NCI-H2081 treated with DMSO at 0.1 percent for 48 hours (cell line): ENCODE results near the gene TGM2.

ENCODE experiments used
- DNase-seq: peaks from one replicate; lab custom pipeline; 2025; lab: John Stamatoyannopoulos, UW

TGM2 gene

GRCh38 chr20:38161412-38161774, 3.7 kb downstream of the TGM2 start:
- DNase-seq, result no peak

- no peak for DNase-seq
Observed at GRCh38 chr20:38159957-38160756, 4.9 kb downstream of the TGM2 start.

- DNase-seq, result no peak
Observed at GRCh38 chr20:38159566-38159956, 5.5 kb downstream of the TGM2 start.

- DNase-seq, result no peak
Observed at GRCh38 chr20:38158701-38159351, 6.2 kb downstream of the TGM2 start.

- no peak for DNase-seq
Observed at GRCh38 chr20:38157635-38158495, 7.2 kb downstream of the TGM2 start.

- DNase-seq, result no peak
Observed at GRCh38 chr20:38156888-38157634, 8.0 kb downstream of the TGM2 start.

GRCh38 chr20:38156280-38156679, 8.8 kb downstream of the TGM2 start:
- no peak for DNase-seq

GRCh38 chr20:38155811-38156210, 9.3 kb downstream of the TGM2 start:
- DNase-seq, result no peak

- no peak for DNase-seq
Observed at GRCh38 chr20:38153401-38153800, 11.7 kb downstream of the TGM2 start.

GRCh38 chr20:38152621-38153221, 12.3 kb downstream of the TGM2 start:
- no peak for DNase-seq

- no peak for DNase-seq
Observed at GRCh38 chr20:38152175-38152620, 12.9 kb downstream of the TGM2 start.

- DNase-seq, result no peak
Observed at GRCh38 chr20:38151455-38151854, 13.6 kb downstream of the TGM2 start.

GRCh38 chr20:38150335-38151170, 14.5 kb downstream of the TGM2 start:
- DNase-seq, result no peak

GRCh38 chr20:38148328-38149102, 16.6 kb downstream of the TGM2 start:
- no peak for DNase-seq

GRCh38 chr20:38147751-38148150, 17.3 kb downstream of the TGM2 start:
- DNase-seq, result no peak

- no peak for DNase-seq
Observed at GRCh38 chr20:38147163-38147562, 17.9 kb downstream of the TGM2 start.

- DNase-seq, result no peak
Observed at GRCh38 chr20:38146628-38147027, 18.4 kb downstream of the TGM2 start.

GRCh38 chr20:38146156-38146555, 18.9 kb downstream of the TGM2 start:
- no peak for DNase-seq

GRCh38 chr20:38145729-38146075, 19.4 kb downstream of the TGM2 start:
- DNase-seq, result no peak
